ENCODE data around the gene LRRC8C.
"Not testable (repeated sequence)": the region's sequence is repeated elsewhere in the genome, so short reads cannot be mapped to it uniquely, and the experiment has no call there.

The LRRC8C gene

GRCh38 chr1:89632657-89633247 is at the start of gene LRRC8C:
TSS of gene LRRC8C (plus strand) at chr1:89633120. CDS start at chr1:89686474, 53,354 bp downstream.
- DNase-seq = peak; percentile 83

GRCh38 chr1:89584211-89584610 is 48.7 kb upstream of the LRRC8C start:
- DNase-seq = no peak

- no peak for DNase-seq
Observed at GRCh38 chr1:89584781-89585180, 48.1 kb upstream of the LRRC8C start.

GRCh38 chr1:89587729-89588161 is 45.2 kb upstream of the LRRC8C start:
- DNase-seq = no peak

- DNase-seq = no peak
Observed at GRCh38 chr1:89588480-89588879, 44.4 kb upstream of the LRRC8C start.

- no peak for DNase-seq
Observed at GRCh38 chr1:89589515-89589914, 43.4 kb upstream of the LRRC8C start.

GRCh38 chr1:89590341-89591080 is 42.4 kb upstream of the LRRC8C start:
- DNase-seq = no peak

GRCh38 chr1:89592861-89593302 is 40.0 kb upstream of the LRRC8C start:
- DNase-seq = not testable (repeated sequence)

- DNase-seq = no peak
Observed at GRCh38 chr1:89594096-89594740, 38.7 kb upstream of the LRRC8C start.

- no peak for DNase-seq
Observed at GRCh38 chr1:89596698-89597097, 36.2 kb upstream of the LRRC8C start.

GRCh38 chr1:89598450-89599331 is 34.2 kb upstream of the LRRC8C start:
- DNase-seq = peak; percentile 12

GRCh38 chr1:89599332-89599630 is 33.6 kb upstream of the LRRC8C start:
- no peak for DNase-seq

GRCh38 chr1:89600451-89601224 is 32.3 kb upstream of the LRRC8C start:
- no peak for DNase-seq

- no peak for DNase-seq
Observed at GRCh38 chr1:89602871-89603404, 30.0 kb upstream of the LRRC8C start.

- DNase-seq = no peak
Observed at GRCh38 chr1:89603651-89604413, 29.1 kb upstream of the LRRC8C start.

- DNase-seq = no peak
Observed at GRCh38 chr1:89604414-89604735, 28.5 kb upstream of the LRRC8C start.

GRCh38 chr1:89605692-89606091 is 27.2 kb upstream of the LRRC8C start:
- no peak for DNase-seq

GRCh38 chr1:89606227-89606980 is 26.5 kb upstream of the LRRC8C start:
- DNase-seq = no peak

- DNase-seq = no peak
Observed at GRCh38 chr1:89607156-89607555, 25.8 kb upstream of the LRRC8C start.

GRCh38 chr1:89607586-89608318 is 25.2 kb upstream of the LRRC8C start:
- no peak for DNase-seq
